Measurements from ENCODE around the gene GRIN2C.

GRIN2C gene

GRCh38 chr17:74848656-74849399 is 10.9 kb downstream of the GRIN2C start:
- DNase-seq (ENCODE audit: extremely low spot score): no peak
- ChIA-PET CTCF (interaction anchor here (0.9 to 1.6 kb wide), 3 partner anchors 13 to 58 kb away, joined by 3 to 5 read pairs (median 4); no protein-coding TSS in a partner anchor), POLR2A (interaction anchor here (0.6 kb wide), 1 partner anchor 831 kb away, joined by 6 read pairs; no protein-coding TSS in a partner anchor)
- TF ChIP-seq, protein P1, sequence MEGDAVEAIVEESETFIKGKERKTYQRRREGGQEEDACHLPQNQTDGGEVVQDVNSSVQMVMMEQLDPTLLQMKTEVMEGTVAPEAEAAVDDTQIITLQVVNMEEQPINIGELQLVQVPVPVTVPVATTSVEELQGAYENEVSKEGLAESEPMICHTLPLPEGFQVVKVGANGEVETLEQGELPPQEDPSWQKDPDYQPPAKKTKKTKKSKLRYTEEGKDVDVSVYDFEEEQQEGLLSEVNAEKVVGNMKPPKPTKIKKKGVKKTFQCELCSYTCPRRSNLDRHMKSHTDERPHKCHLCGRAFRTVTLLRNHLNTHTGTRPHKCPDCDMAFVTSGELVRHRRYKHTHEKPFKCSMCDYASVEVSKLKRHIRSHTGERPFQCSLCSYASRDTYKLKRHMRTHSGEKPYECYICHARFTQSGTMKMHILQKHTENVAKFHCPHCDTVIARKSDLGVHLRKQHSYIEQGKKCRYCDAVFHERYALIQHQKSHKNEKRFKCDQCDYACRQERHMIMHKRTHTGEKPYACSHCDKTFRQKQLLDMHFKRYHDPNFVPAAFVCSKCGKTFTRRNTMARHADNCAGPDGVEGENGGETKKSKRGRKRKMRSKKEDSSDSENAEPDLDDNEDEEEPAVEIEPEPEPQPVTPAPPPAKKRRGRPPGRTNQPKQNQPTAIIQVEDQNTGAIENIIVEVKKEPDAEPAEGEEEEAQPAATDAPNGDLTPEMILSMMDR (IDR thresholded peaks at IDR 0.05; ENCODE audit: control extremely low read depth, extremely low read depth, low read depth, missing control alignments): no peak

DNA sequence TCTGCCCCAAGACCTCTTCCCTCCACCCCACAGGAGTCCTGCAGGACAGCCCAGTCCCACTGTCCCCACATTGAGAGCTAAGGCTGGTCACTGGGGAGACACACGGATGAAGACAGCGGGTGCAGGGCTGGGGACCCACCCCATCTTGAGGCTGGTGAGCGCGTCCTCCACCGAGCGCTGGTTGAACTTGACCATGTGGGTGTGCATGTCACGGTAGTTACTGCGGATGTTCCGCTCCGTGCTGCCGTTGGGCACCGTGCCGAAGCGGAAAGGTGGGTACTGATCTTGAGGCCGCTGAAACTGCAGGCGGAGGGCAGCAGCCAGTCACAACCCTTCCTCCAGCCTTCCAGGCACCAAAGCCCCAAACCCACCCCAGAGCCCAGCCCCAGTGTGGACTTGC is 13.1 kb downstream of the GRIN2C start:
- POLR2A ChIA-PET: no interaction called here

DNA sequence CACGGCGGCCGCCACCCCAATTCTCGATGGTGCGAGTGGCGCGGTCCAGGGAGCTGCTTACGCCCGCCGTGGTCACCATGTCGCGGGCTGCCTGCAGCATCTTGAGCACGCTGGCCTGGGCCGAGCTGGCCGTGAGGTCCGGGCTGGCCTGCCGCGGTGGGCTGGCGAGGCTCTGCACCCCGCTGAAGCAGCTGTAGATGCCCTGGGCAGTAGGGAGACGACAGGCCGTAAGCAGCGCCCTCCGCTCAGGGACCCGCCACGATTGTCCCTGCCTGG is 16.4 kb downstream of the GRIN2C start:
- DNase-seq (ENCODE audit: extremely low spot score): no peak
- ChIA-PET POLR2A (no interaction called here), CTCF (interaction anchor here (0.8 to 5.8 kb wide), 9 partner anchors 10 to 118 kb away, joined by 3 to 58 read pairs (median 5); no protein-coding TSS in a partner anchor)
- TF ChIP-seq, protein P1 (IDR thresholded peaks at IDR 0.05; ENCODE audit: control extremely low read depth, extremely low read depth, low read depth, missing control alignments): no peak

More for the DNA sequence above, 13.1 kb downstream of the GRIN2C start:
- no peak for DNase-seq (ENCODE audit: extremely low spot score)
- TF ChIP-seq, protein P1 (IDR thresholded peaks at IDR 0.05; ENCODE audit: control extremely low read depth, extremely low read depth, low read depth, missing control alignments): no peak
- CTCF ChIA-PET: interaction anchor here (0.6 to 5.8 kb wide), 7 partner anchors 8 to 55 kb away, joined by 3 to 58 read pairs (median 4); no protein-coding TSS in a partner anchor

DNA sequence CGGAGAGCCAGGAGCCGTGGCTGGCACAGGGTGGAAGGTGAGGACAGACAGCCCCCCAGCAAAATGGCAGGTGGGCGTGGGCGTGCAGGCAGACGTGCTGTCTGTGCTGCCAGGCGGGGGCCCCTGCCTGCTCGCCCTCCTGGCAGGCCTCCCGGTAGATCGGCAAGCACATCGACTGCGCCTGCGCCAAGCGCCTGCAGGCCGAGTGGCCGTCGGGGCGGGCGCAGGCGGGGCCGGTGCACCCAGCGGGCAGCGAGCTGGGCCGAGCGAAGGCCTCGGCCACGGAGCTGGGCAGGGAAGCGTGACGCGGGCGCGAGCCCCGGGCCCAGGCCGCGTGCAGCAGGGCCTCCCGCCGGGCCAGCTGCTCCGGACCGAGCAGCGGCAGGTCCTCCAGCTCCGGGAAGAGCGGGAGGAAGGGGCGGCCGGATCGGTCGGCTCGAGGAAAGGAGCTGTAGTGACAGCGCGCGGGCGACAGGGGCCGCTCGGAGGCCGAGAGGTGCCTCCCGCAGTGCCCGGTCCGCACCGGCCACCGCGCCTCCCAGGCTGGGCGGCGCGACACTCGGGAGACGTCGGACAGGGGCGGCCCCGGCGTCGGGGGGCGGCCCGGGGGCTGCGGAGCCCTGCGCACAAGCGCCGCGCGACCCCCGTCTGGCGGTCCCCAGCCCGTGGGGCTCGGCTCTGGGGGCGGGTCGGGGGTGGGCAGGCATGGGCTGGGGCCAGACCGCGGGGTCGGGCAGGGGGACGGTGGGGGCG is 16.9 kb downstream of the GRIN2C start:
- TF ChIP-seq, protein P1 (IDR thresholded peaks at IDR 0.05; ENCODE audit: control extremely low read depth, extremely low read depth, low read depth, missing control alignments): peak; percentile 41
- CTCF ChIA-PET: interaction anchor here (0.7 to 5.8 kb wide), 9 partner anchors 10 to 118 kb away, joined by 3 to 58 read pairs (median 4); no protein-coding TSS in a partner anchor
- POLR2A ChIA-PET: no interaction called here
- DNase-seq (ENCODE audit: extremely low spot score): peak; percentile 74

DNA sequence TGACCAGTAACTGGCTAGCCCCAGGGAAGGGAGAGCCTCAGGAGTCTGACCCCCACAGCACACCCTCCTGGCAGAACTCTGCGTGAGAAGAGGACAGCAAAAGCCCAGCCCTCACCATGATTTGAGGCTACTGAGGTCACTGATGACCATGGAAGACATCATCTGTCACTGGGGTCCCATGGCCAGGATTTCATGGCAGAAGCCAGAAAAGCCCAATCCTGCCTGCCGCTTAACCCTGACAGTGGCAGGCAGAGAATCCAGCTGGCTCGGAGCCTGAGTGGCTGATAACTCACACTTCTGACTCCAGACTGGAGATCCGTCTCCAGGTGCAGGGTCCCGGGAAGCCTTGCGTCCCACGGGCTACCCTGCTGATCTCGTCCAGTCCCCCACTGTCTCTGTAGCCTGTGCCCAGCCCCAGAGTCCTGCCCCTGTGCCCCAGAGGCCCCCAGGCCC is 17.5 kb downstream of the GRIN2C start:
- TF ChIP-seq, protein P1 (IDR thresholded peaks at IDR 0.05; ENCODE audit: control extremely low read depth, extremely low read depth, low read depth, missing control alignments): no peak
- POLR2A ChIA-PET: no interaction called here
- no peak for DNase-seq (ENCODE audit: extremely low spot score)
- CTCF ChIA-PET: interaction anchor here (0.7 to 5.8 kb wide), 7 partner anchors 9 to 54 kb away, joined by 3 to 58 read pairs (median 4); no protein-coding TSS in a partner anchor

- POLR2A ChIA-PET: interaction anchor here (1.4 kb wide), 1 partner anchor 32 kb away, joined by 4 read pairs; the partner anchor contains the start of gene FDXR
- no peak for DNase-seq (ENCODE audit: extremely low spot score)
- TF ChIP-seq, protein P1 (IDR thresholded peaks at IDR 0.05; ENCODE audit: control extremely low read depth, extremely low read depth, low read depth, missing control alignments): no peak
- CTCF ChIA-PET: interaction anchor here (1.1 to 4.9 kb wide), 7 partner anchors 8 to 97 kb away, joined by 3 to 18 read pairs (median 6); no protein-coding TSS in a partner anchor
These were observed 18.6 kb downstream of the GRIN2C start for GRCh38 chr17:74840989-74841666.
